ENCODE measurements around the gene OTULIN.

Gene OTULIN

DNA sequence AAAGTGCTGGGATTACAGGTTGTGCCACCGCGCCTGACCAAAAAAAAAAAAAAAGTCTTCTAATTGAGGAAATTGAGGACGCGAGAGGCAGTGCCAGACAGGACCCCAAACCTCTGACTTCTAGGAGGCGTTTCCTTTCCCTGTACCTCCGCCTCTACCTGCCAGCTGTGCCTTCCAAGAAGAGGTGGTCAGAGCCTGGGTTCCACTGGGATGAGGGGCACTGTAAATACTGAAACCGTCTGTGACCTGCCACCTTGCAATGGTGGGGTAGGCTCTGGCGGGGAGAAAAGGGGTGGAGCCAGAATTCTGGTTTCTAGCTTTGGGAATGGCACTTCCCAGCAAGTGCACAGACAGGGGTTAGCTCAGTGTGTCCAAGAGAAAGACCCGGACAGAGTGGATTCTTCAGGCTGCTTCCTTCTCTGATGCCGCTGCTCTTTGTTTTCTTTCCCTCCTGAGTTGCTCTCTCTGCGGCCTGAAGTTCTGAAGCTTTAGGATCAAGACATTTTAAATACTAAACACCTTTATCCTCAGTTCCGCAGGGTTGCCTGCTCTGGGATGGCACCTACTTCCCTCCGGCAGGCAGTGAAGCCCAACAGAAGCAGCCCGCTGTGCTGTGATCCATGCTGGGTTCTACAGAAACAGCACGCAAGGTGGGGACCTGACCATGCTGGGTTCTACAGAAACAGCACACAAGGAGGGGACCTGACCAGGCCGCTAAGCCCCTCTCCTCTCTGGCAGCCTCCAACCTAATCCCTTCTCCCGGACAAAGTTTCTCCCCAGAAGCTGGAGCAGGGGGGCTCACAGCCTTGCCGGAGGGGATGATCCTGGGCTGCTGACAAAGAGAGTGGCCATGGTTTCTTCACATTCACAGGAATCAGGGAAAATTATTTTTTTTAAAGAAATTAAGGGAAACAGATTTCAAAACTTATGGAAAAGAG lies 65.2 kb downstream of the OTULIN start:
- no peak for TF ChIP-seq CTCF (IDR thresholded peaks at IDR 0.05; ENCODE audit: borderline replicate concordance, insufficient read depth, low read depth, low read length)
- H3K4me3 ChIP-seq (ENCODE audit: low read depth, low read length), result no peak overlapping the region

DNA sequence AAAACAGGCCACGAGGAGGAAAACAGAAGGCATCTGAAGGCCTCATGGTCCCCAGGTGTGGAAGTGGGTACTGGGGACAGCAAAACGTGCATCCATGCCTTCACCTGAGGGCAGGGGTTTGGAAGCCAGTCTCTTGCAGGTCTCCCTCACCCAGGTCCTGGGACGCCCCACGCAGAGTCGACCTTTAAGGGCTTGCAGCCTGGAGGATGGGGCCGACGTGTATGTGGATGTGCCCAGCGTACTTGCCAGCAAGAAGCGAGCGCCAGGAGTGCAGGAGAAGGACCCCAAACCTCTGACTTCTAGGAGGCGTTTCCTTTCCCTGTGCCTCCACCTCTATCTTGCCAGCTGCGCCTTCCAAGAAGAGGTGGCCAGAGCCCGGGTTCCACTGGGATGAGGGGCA lies 65.9 kb downstream of the OTULIN start:
- H3K4me3 ChIP-seq (ENCODE audit: low read depth, low read length), result no peak overlapping the region
- no peak for TF ChIP-seq CTCF (IDR thresholded peaks at IDR 0.05; ENCODE audit: borderline replicate concordance, insufficient read depth, low read depth, low read length)

DNA sequence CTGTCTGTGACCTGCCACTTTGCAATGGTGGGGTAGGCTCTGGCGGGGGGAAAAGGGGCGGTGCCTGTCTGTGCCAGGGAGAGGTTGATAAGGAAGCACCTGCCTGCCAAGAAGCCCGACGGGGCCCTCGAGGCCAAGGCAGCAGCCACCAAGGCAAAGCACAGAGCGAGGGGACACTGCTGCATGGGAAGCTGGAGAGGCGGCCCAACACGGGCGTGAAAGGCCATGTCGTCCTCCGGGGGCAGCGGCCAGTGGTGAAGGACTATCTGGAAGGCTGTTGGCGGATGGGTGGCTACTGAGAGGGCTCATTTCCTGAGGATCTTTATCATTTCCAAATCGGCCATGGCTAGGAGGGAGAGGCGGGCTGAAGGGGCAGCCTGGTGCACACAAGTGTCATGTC lies 66.4 kb downstream of the OTULIN start:
- TF ChIP-seq CTCF (IDR thresholded peaks at IDR 0.05; ENCODE audit: borderline replicate concordance, insufficient read depth, low read depth, low read length), result no peak
- H3K4me3 ChIP-seq (ENCODE audit: low read depth, low read length), result no peak overlapping the region

DNA sequence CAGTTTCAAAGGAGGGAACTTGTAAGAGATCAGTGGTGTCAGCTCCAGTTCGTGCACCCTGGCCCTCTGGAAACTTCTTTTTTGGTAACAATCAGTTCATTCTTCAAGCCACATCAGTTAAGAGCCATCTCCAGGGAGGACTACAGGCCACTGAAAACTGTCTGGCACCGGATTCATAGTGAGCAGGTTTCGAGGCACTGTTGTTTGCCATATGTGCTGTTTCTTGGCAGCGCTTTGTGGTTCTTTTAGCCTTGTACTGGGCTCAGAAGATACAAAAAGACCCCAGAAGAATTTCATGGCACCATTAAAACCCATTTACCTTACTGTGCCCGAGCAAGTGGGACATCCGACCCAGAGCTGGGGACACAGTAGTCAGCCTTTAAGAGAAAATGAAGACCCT lies 68.5 kb downstream of the OTULIN start:
- H3K4me3 ChIP-seq (ENCODE audit: low read depth, low read length), result no peak overlapping the region
- TF ChIP-seq CTCF (IDR thresholded peaks at IDR 0.05; ENCODE audit: borderline replicate concordance, insufficient read depth, low read depth, low read length), result no peak

GRCh38 chr5:14733661-14734060 lies 69.1 kb downstream of the OTULIN start:
- no peak for TF ChIP-seq CTCF (IDR thresholded peaks at IDR 0.05; ENCODE audit: borderline replicate concordance, insufficient read depth, low read depth, low read length)
- no peak overlapping the region for H3K4me3 ChIP-seq (ENCODE audit: low read depth, low read length)

GRCh38 chr5:14734396-14734795 lies 69.9 kb downstream of the OTULIN start:
- H3K4me3 ChIP-seq (ENCODE audit: low read depth, low read length), result no peak overlapping the region

More at GRCh38 chr5:14734396-14734795, 69.9 kb downstream of the OTULIN start:
- TF ChIP-seq CTCF (IDR thresholded peaks at IDR 0.05; ENCODE audit: borderline replicate concordance, insufficient read depth, low read depth, low read length), result no peak
